ENCODE data around the gene MAGEF1. TPM values are rescaled to one million over a fixed set of nuclear protein-coding genes. Genes with fewer than 3 reads are reported as not detected.

The MAGEF1 gene
- total RNA-seq, 1 experiment from 2014 or later: 59.1 TPM

DNA sequence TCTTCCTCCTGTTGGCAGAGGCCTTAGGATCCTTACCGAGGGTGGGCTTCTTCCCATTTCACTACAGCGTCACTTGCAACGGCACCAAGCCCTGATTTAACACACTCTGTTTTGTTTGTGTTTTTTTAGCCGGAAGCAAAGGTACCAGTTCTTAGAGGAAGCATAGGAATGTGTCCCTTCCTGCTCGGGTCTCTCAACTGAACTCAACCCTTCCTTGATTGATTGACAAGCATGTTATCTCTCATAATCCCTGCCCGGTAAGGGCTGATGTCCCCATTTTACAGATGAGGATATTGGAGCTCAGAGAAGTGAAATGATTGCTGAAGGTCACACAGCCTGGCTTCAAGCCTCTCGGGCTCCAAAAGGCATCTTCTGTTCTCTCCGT is 26.6 kb upstream of the MAGEF1 start:
- H3K9me3 Mint-ChIP-seq (ENCODE audit: unreplicated experiment): no peaks in the 10 kb centered on the region
- no peaks in the 10 kb centered on the region for H3K27me3 Mint-ChIP-seq (ENCODE audit: insufficient read depth, unreplicated experiment)
- no TSS peak for BruUV-seq (replicated peaks)
- Histone ChIP-seq H3K4me1 (peaks cover 11% of the 10 kb centered on the region; the same call in 1 of the 2 replicates), H3K4me3 (ENCODE audit: low read depth, low read length) (no peak overlapping the region), H3K9me3 (no peaks in the 10 kb centered on the region), H3K27me3 (replicated peaks; ENCODE audit: control insufficient read depth, insufficient read depth, low read length) (no peaks in the 10 kb centered on the region), H3K36me3 (ENCODE audit: control insufficient read depth, insufficient read depth, low read length) (no peaks in the 10 kb centered on the region)
- H3K36me3 Mint-ChIP-seq (ENCODE audit: insufficient read depth, unreplicated experiment): no peaks in the 10 kb centered on the region
- H3K27ac Mint-ChIP-seq (ENCODE audit: unreplicated experiment): peak overlapping the region; percentile 40
- peaks cover 8% of the 10 kb centered on the region for H3K4me1 Mint-ChIP-seq (ENCODE audit: low read depth, unreplicated experiment)
- ChIA-PET CTCF (interaction anchor here (0.8 kb wide), 1 partner anchor 50 kb away, joined by 3 read pairs; no protein-coding TSS in a partner anchor), POLR2A (no interaction called here)
- intact Hi-C loops (cut with micrococcal nuclease; ENCODE audit: unreplicated experiment): no loop called here
- no peak overlapping the region for H3K4me3 Mint-ChIP-seq (ENCODE audit: unreplicated experiment)
- no peak for DNase-seq
- TF ChIP-seq, protein P1, sequence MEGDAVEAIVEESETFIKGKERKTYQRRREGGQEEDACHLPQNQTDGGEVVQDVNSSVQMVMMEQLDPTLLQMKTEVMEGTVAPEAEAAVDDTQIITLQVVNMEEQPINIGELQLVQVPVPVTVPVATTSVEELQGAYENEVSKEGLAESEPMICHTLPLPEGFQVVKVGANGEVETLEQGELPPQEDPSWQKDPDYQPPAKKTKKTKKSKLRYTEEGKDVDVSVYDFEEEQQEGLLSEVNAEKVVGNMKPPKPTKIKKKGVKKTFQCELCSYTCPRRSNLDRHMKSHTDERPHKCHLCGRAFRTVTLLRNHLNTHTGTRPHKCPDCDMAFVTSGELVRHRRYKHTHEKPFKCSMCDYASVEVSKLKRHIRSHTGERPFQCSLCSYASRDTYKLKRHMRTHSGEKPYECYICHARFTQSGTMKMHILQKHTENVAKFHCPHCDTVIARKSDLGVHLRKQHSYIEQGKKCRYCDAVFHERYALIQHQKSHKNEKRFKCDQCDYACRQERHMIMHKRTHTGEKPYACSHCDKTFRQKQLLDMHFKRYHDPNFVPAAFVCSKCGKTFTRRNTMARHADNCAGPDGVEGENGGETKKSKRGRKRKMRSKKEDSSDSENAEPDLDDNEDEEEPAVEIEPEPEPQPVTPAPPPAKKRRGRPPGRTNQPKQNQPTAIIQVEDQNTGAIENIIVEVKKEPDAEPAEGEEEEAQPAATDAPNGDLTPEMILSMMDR (IDR thresholded peaks at IDR 0.05; ENCODE audit: insufficient read depth in 1 of 2, low read depth in 1 of 2, low read length in 1 of 2, severe bottlenecking in 1 of 2, unreplicated experiment in 1 of 2): no peak

DNA sequence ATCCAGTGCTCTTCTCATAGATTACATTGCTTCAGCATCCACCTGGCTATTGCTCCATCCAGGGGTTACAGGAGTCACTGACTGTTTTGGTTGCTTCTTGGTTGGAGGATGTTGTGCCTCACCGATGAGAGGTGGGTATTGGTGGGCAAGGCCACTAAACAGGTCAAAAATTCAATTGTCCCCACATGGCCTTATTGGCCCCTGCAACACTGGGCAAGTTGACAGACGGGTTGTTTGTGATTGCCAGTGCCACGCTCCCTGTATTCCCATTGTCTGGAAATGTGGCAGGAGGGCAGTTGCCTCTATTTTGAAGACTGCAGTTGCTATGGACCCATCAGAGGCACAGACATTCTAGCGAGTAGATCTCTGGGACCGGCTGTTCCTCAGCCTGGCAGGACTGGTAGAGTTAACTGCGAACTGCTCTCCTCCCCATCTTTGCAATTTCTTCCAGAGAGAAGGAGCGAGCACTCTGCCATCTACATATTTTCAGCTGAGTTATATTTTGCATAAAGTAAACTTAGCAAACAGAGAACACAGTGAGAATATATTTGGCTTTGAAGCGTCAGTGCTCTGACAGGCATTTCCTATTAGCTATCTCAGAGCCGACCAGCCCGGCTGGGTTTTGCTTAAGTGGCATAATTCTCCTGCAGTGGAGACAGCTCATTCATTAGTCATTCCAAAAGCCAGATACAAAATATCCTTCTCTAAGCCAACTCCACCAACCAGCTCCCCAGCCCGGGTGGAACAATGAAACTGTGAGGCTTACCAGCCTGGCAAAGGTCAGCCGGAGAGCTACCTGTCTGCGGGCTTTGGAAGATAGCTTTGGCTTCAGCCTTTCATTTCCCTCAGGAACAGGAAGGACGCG is 26.0 kb upstream of the MAGEF1 start:
- no peak overlapping the region for H3K4me3 Mint-ChIP-seq (ENCODE audit: unreplicated experiment)
- H3K27me3 ChIP-seq (replicated peaks; ENCODE audit: control insufficient read depth, insufficient read depth, low read length): no peaks in the 10 kb centered on the region
- H3K4me1 Mint-ChIP-seq (ENCODE audit: low read depth, unreplicated experiment): peaks cover 8% of the 10 kb centered on the region
- H3K4me3 ChIP-seq (ENCODE audit: low read depth, low read length): no peak overlapping the region
- ChIA-PET POLR2A (no interaction called here), CTCF (interaction anchor here (0.8 kb wide), 1 partner anchor 49 kb away, joined by 3 read pairs; no protein-coding TSS in a partner anchor)
- H3K36me3 Mint-ChIP-seq (ENCODE audit: insufficient read depth, unreplicated experiment): no peaks in the 10 kb centered on the region
- H3K27ac Mint-ChIP-seq (ENCODE audit: unreplicated experiment): no peak overlapping the region
- no TSS peak for BruUV-seq (replicated peaks)
- no peaks in the 10 kb centered on the region for H3K36me3 ChIP-seq (ENCODE audit: control insufficient read depth, insufficient read depth, low read length)
- DNase-seq: no peak
- no peaks in the 10 kb centered on the region for H3K9me3 ChIP-seq
- TF ChIP-seq, protein P1 (IDR thresholded peaks at IDR 0.05; ENCODE audit: insufficient read depth in 1 of 2, low read depth in 1 of 2, low read length in 1 of 2, severe bottlenecking in 1 of 2, unreplicated experiment in 1 of 2): no peak
- intact Hi-C loops (cut with micrococcal nuclease; ENCODE audit: unreplicated experiment): no loop called here
- no peaks in the 10 kb centered on the region for H3K27me3 Mint-ChIP-seq (ENCODE audit: insufficient read depth, unreplicated experiment)
- no peaks in the 10 kb centered on the region for H3K9me3 Mint-ChIP-seq (ENCODE audit: unreplicated experiment)
- peaks cover 11% of the 10 kb centered on the region; the same call in 1 of the 2 replicates for H3K4me1 ChIP-seq

GRCh38 chr3:184737063-184737462 is 25.2 kb upstream of the MAGEF1 start:
- no peaks in the 10 kb centered on the region for H3K36me3 ChIP-seq (ENCODE audit: control insufficient read depth, insufficient read depth, low read length)
- ChIA-PET POLR2A (no interaction called here), CTCF (no interaction called here)
- TF ChIP-seq, protein P1 (IDR thresholded peaks at IDR 0.05; ENCODE audit: insufficient read depth in 1 of 2, low read depth in 1 of 2, low read length in 1 of 2, severe bottlenecking in 1 of 2, unreplicated experiment in 1 of 2): no peak
- BruUV-seq (replicated peaks): no TSS peak
- H3K9me3 ChIP-seq: no peaks in the 10 kb centered on the region
- H3K4me3 ChIP-seq (ENCODE audit: low read depth, low read length): no peak overlapping the region
- Mint-ChIP-seq H3K27ac (ENCODE audit: unreplicated experiment) (no peak overlapping the region), H3K27me3 (ENCODE audit: insufficient read depth, unreplicated experiment) (no peaks in the 10 kb centered on the region), H3K36me3 (ENCODE audit: insufficient read depth, unreplicated experiment) (no peaks in the 10 kb centered on the region), H3K4me3 (ENCODE audit: unreplicated experiment) (no peak overlapping the region), H3K4me1 (ENCODE audit: low read depth, unreplicated experiment) (peaks cover 8% of the 10 kb centered on the region), H3K9me3 (ENCODE audit: unreplicated experiment) (no peaks in the 10 kb centered on the region)
- intact Hi-C loops (cut with micrococcal nuclease; ENCODE audit: unreplicated experiment): no loop called here
- H3K27me3 ChIP-seq (replicated peaks; ENCODE audit: control insufficient read depth, insufficient read depth, low read length): no peaks in the 10 kb centered on the region
- DNase-seq: no peak
- H3K4me1 ChIP-seq: peaks cover 11% of the 10 kb centered on the region; the same call in 1 of the 2 replicates
